ENCODE measurements around the gene BTN3A1. TPM values are rescaled to one million over a fixed set of nuclear protein-coding genes. Genes with fewer than 3 reads are reported as not detected.
A peak's percentile ranks its signal among the peaks of the same experiment; 100 is the strongest.

BTN3A1 gene
- polyA plus RNA-seq, 1 experiment: 18.4 TPM

GRCh38 chr6:26436018-26436417 is 33.9 kb downstream of the BTN3A1 start:
- no peak for TF ChIP-seq CTCF (IDR thresholded peaks at IDR 0.05; ENCODE audit: insufficient read depth, low read depth, low read length)
- no peak for DNase-seq (ENCODE audit: low read depth)
- CTCF ChIA-PET: no interaction called here
- POLR2A ChIA-PET: no interaction called here
- Histone ChIP-seq H3K27me3 (ENCODE audit: control insufficient read depth, insufficient read depth, low read length) (no peaks in the 10 kb centered on the region), H3K36me3 (ENCODE audit: control insufficient read depth, insufficient read depth, low read length) (peaks cover 2% of the 10 kb centered on the region; the same call in 1 of the 2 replicates), H3K4me3 (ENCODE audit: low read depth, low read length) (no peak overlapping the region)

- no peak for DNase-seq (ENCODE audit: low read depth)
- POLR2A ChIA-PET: no interaction called here
- no peak overlapping the region for H3K4me3 ChIP-seq (ENCODE audit: low read depth, low read length)
- CTCF ChIA-PET: no interaction called here
- H3K36me3 ChIP-seq (ENCODE audit: control insufficient read depth, insufficient read depth, low read length): no peaks in the 10 kb centered on the region
- TF ChIP-seq CTCF (IDR thresholded peaks at IDR 0.05; ENCODE audit: insufficient read depth, low read depth, low read length): no peak
- no peaks in the 10 kb centered on the region for H3K27me3 ChIP-seq (ENCODE audit: control insufficient read depth, insufficient read depth, low read length)
These were observed 35.5 kb downstream of the BTN3A1 start for GRCh38 chr6:26437550-26437949.

GRCh38 chr6:26438000-26438399 is 35.9 kb downstream of the BTN3A1 start:
- no peak overlapping the region for H3K4me3 ChIP-seq (ENCODE audit: low read depth, low read length)
- ChIA-PET POLR2A (no interaction called here), CTCF (no interaction called here)
- H3K27me3 ChIP-seq (ENCODE audit: control insufficient read depth, insufficient read depth, low read length): no peaks in the 10 kb centered on the region
- TF ChIP-seq CTCF (IDR thresholded peaks at IDR 0.05; ENCODE audit: insufficient read depth, low read depth, low read length): no peak
- no peaks in the 10 kb centered on the region for H3K36me3 ChIP-seq (ENCODE audit: control insufficient read depth, insufficient read depth, low read length)
- DNase-seq (ENCODE audit: low read depth): no peak

- TF ChIP-seq CTCF (IDR thresholded peaks at IDR 0.05; ENCODE audit: insufficient read depth, low read depth, low read length): no peak
- Histone ChIP-seq H3K27me3 (ENCODE audit: control insufficient read depth, insufficient read depth, low read length) (no peaks in the 10 kb centered on the region), H3K36me3 (ENCODE audit: control insufficient read depth, insufficient read depth, low read length) (no peaks in the 10 kb centered on the region), H3K4me3 (ENCODE audit: low read depth, low read length) (no peak overlapping the region)
- ChIA-PET CTCF (interaction anchor here (1.4 to 1.6 kb wide), 2 partner anchors 9 to 12 kb away, joined by 3 to 4 read pairs; no protein-coding TSS in a partner anchor), POLR2A (no interaction called here)
- DNase-seq (ENCODE audit: low read depth): no peak
These were observed 37.4 kb downstream of the BTN3A1 start for GRCh38 chr6:26439151-26440125.

GRCh38 chr6:26440977-26441358 is 38.9 kb downstream of the BTN3A1 start:
- Histone ChIP-seq H3K4me3 (ENCODE audit: low read depth, low read length) (peak overlapping the region; percentile 48), H3K27me3 (ENCODE audit: control insufficient read depth, insufficient read depth, low read length) (no peaks in the 10 kb centered on the region; the same call in 1 of the 2 replicates), H3K36me3 (ENCODE audit: control insufficient read depth, insufficient read depth, low read length) (peaks cover 1% of the 10 kb centered on the region; the same call in 1 of the 2 replicates)
- TF ChIP-seq CTCF (IDR thresholded peaks at IDR 0.05; ENCODE audit: insufficient read depth, low read depth, low read length): no peak
- CTCF ChIA-PET: no interaction called here
- DNase-seq (ENCODE audit: low read depth): no peak
- POLR2A ChIA-PET: no interaction called here

All from BJ (cell line).